ENCODE measurements around the gene PDE4D.
A peak's percentile ranks its signal among the peaks of the same experiment; 100 is the strongest.
"Not testable (repeated sequence)": the region's sequence is repeated elsewhere in the genome, so short reads cannot be mapped to it uniquely, and the experiment has no call there.

The PDE4D gene

GRCh38 chr5:59607138-59607765 lies 286.3 kb downstream of the PDE4D start:
- DNase-seq (ENCODE audit: low read depth): no peak

GRCh38 chr5:59605915-59606314 lies 287.6 kb downstream of the PDE4D start:
- DNase-seq (ENCODE audit: low read depth): no peak

DNA sequence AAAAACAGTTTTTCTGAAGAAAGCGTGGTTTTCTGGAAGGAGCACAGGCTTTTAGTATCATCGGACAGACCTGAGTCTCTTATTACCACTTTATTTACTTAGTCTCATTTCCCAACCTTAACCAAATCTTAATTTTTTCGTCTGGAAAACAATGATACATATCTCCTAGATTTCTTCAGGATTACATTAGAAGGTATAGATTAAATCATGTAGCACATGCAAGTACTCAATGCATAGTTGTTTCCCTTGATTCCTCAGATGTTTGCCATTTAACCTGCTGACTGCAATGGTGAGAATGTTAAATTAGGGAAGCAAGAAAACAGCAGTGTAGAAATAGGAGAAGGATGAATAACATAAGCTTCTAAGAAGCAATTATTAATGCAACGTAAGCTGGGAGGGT lies 289.4 kb downstream of the PDE4D start:
- no peak for DNase-seq (ENCODE audit: low read depth)

DNA sequence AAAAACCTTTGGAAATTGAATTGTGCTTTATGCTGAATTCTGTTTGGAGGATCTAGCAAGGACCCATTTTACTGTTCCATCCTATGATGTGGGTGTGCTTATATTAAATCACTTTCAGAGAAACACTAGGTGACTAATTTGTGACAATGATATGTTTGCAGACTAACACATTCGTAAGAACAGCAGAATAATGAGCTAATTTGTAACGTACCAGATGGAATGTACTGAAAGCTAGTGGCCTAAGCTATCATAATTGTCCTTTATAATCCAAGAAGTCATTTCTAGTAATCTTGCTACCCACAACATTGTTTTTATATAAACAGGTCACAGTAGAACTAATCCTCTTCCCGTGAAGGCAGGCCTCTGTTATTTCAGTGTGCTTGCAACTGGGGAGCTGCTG lies 292.5 kb downstream of the PDE4D start:
- DNase-seq (ENCODE audit: low read depth): no peak

DNA sequence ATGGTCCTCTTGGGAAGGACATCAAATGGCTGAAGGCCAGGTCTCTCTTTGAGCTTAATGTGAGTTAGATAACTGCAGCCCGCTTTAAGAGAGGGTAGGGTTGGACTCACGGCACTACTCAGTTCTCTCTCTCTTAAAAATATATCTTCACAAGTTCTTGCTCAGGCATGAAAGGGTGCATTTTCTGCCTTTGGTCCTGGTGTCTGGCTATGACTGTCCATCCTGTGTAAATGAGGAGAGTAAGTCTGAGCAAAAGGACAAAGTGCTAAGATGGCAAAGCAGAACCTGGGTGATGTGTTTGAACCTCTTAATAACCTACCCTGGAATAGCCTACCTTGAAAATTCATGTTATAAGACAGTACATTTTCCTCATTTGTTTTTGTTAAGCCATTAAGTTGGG lies 293.4 kb downstream of the PDE4D start:
- no peak for DNase-seq (ENCODE audit: low read depth)

DNA sequence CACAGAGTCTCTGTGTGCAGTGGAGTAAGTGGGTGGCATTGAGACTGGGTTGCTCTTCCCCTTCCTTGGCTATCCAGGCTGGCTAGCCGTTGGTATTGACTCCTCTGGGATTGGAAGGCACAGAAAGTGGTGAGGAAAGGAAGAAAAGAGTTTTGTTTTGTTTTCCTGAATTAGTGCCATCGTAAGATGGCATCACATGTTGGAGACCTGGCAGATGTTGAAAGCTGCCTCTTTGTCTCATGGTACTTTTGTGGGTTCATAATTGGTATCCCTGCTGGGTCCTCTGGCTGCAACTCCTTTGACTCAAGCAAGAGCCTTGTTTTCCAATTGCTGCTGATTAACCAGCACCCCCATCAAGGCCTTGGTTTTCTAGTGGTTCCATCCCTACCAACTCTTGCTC lies 293.8 kb downstream of the PDE4D start:
- no peak for DNase-seq (ENCODE audit: low read depth)

GRCh38 chr5:59598547-59598874 lies 295.0 kb downstream of the PDE4D start:
- no peak for DNase-seq (ENCODE audit: low read depth)

GRCh38 chr5:59597690-59598546 lies 295.6 kb downstream of the PDE4D start:
- DNase-seq (ENCODE audit: low read depth): no peak

DNA sequence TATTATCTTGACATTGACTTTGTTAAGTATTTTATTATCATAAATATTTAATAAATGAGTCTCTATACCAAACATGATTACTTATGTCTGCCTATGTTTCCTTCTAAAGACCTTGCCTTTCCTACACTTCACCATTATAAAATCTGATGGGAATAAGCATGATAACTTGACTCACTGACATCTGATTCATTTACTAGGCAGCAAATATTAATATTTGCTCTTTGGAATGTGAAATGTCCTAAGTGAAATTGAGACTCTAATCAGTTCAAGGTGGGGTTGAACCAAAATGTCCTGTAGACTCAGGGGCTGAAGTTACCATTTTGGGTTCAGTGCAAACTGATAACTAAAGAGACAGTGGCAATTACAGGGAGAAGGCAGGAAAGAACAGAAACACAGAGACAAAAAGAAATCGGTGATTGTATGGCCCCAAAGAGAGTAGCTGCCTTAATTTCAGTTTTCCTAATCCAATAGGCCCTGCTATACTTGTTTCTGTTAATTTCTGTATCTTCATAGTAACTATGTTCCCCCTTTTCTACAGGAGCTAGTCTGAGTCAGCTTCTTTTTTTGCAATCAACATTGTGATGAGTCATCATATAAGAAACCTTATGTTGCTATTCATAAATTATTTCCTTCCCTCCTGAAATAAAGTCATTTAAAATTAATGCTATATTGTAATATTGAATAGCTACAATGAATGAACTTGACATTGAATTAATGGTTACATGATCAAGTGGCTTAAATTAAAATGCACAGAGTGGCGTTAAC lies 296.8 kb downstream of the PDE4D start:
- DNase-seq (ENCODE audit: low read depth): peak; percentile 47

DNA sequence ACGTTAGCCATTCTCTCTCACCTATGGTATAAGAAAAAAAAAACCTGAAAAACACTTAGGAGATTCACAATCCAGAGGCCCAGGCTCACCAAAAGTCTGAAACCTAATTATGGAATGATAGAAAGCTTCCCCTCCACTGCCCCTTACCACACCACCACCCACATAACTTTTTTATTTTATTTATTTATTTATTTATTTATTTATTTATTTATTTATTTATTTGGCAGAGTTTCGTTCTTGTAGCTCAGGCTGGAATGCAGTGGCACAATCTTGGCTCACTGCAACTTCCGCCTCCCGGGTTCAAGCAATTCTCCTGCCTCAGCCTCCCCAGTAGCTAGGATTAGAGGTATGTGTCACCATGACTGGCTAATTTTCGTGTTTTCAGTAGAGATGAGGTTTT lies 299.4 kb downstream of the PDE4D start:
- DNase-seq (ENCODE audit: low read depth): not testable (repeated sequence)

GRCh38 chr5:59593439-59594007 lies 300.0 kb downstream of the PDE4D start:
- DNase-seq (ENCODE audit: low read depth): no peak

DNA sequence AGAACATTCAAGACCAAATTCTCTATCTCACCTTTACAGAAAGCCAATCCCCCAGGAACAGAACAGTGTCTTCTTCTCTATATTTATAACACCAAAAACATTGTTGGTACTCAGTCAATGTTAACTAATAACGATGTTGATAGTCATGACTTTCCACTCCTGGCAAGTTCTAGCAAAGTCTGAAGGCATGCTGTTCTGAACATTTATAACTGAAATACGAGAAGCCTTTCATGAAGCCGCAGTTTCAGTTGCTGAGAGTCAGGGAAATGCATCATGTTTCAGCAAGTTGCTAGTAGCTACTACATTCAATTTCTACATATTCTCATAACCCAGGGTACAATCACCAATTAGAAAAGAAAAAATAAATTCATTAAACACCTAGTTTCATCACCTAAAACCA lies 301.4 kb downstream of the PDE4D start:
- DNase-seq (ENCODE audit: low read depth): no peak

- DNase-seq (ENCODE audit: low read depth): no peak
Observed at GRCh38 chr5:59591162-59591561, 302.4 kb downstream of the PDE4D start.

DNA sequence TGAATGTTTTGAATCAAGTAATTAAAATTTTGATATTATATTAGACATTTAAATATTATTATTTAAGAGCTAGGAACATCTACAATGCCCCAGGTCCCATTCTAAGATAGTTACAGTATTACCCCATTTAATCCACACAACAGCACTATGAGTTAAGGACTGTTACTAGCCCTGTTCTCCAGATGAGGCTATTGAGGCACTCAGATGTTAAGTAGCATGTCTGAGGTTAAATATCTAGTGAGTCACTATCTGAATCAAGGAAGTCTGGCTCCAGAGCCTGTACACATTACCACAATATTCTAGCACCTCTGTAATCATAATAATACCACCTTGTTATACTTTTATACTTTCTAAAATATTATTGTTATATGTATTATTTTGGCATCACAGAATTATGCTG lies 304.6 kb downstream of the PDE4D start:
- no peak for DNase-seq (ENCODE audit: low read depth)

DNA sequence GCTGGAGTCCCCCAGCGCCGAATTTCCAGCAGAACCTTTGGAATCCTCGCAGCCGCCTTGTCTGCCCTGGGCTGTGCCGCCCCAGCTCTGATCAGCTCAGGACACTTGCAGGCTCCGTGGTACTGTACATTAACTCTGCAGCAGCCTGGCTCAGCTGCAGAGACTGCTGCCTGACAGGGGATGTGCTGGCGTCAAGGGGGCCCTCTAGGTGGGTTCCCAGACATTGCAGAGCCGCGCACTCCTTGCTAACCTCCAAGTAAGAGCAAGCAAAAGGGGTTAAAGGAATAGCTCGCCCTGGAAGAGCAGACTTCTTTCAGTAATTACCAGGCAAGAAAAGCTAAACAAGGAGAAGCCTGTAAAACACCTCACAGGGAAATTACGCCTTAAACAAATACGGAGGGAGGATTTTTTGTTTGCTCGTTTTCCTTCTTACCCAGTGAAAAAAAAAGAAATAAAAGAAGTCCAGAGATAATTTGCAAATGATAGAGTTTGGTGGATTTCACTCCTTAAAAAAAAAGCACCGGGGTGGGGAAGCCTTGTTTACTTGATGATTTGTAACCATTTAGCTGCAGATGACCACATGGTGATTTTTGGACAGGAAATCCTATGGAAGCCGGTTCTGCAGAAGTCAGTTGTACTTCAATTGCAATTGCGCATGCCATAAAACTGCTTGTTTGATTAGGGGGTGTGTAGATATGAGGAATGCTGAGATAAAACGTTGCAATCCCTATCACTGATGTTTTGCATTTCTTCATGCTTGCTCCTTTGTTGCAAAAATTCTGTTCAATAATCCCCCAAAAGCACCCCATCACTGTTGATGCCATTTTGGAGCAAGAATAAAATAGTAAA lies 305.8 kb downstream of the PDE4D start:
- no peak for DNase-seq (ENCODE audit: low read depth)

DNA sequence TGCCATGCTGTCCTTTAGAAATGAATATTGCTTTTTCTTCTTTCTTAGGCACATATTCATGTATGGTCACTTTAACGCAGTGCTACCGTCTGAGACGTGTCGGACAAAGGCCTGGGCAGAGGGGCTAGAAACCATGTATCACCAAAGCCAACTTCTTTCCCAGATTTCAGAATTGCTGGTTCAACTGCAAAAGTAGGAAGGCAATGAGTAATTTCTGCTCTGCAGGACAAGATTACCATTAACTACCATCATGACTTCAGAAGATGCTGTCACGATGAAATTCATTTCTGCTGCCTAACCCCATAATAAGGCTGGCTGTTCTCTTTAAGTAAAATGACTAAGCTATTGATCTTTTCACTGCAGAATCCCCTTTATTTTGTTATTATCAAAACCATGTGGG lies 306.7 kb downstream of the PDE4D start:
- no peak for DNase-seq (ENCODE audit: low read depth)

DNA sequence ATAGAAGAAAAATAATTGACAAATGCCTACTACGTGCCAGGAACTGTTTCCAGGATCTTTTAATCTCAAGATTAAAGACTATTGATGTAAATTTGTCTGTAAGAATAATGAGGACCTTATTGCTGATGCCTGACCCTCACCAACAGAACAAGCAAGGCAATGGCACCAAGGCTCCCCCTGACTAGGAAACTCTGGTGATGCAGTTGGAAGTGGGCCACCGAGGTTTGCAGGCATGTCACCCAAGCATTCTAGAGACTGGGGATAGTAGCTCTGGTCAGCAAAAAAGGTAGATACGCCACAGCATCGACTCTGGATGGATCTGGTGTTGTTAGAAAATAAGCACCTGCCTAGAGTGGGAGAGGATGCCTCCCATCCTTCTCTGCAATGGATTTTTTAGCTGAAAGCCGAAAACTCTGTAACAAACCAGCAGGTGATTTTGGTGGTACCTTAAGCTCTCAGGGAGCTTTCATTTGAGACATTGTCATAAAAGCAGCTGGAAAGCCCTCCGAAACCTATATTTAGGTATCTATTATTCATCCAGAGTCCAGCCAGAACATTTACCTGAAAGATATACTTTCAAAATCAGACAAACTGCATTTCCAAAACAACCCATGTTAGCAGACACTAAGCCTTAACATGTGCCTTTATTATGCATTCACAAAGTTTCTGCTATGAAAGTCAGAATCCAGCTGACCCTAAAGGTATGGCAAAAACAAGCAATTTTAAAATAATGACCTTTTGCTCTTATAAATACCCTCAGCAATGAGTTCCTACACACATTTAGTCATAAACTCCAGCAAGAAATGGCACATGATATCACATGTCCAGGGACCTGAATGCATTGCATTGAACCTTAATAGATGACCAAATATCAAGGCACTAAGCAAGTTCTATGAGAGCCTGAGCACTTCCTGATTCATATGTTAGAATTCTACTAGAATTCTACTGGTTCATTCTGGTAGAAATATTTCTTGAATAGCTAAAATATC lies 308.4 kb downstream of the PDE4D start:
- no peak for DNase-seq (ENCODE audit: low read depth)

GRCh38 chr5:59583810-59584562 lies 309.5 kb downstream of the PDE4D start:
- no peak for DNase-seq (ENCODE audit: low read depth)

GRCh38 chr5:59583151-59583809 lies 310.2 kb downstream of the PDE4D start:
- DNase-seq (ENCODE audit: low read depth): no peak
